ENCODE measurements around the gene VENTX.

Gene VENTX

GRCh38 chr10:133235932-133236331 lies 1.7 kb upstream of the VENTX start:
- TF ChIP-seq REST (IDR thresholded peaks at IDR 0.05; ENCODE audit: low read depth), result no peak
- no peak for TF ChIP-seq EGR1 (IDR thresholded peaks at IDR 0.05)
- no peak for TF ChIP-seq CEBPB (IDR thresholded peaks at IDR 0.05)

- TF ChIP-seq ZBTB7A (IDR thresholded peaks at IDR 0.05; ENCODE audit: low read depth) (no peak), NFIC (IDR thresholded peaks at IDR 0.05) (no peak), FOXM1 (IDR thresholded peaks at IDR 0.05; ENCODE audit: borderline replicate concordance, low read depth) (no peak), USF1 (IDR thresholded peaks at IDR 0.05) (no peak), CEBPB (IDR thresholded peaks at IDR 0.05) (no peak)
These were observed 1.0 kb upstream of the VENTX start for GRCh38 chr10:133236401-133237240.

- no peak for TF ChIP-seq MAX (IDR thresholded peaks at IDR 0.05)
- no peak for TF ChIP-seq TAF1 (IDR thresholded peaks at IDR 0.05; ENCODE audit: low read depth)
- 0 out of 2 replicates have a peak, but pooled peaks have one; percentile 21 for TF ChIP-seq ZBTB7A (IDR thresholded peaks at IDR 0.05; ENCODE audit: low read depth)
These were observed 441 bp upstream of the VENTX start for GRCh38 chr10:133237241-133237587.

GRCh38 chr10:133238466-133238804 lies 780 bp downstream of the VENTX start:
- TF ChIP-seq MAX (IDR thresholded peaks at IDR 0.05) (no peak), CEBPB (IDR thresholded peaks at IDR 0.05) (no peak), EP300 (IDR thresholded peaks at IDR 0.05; ENCODE audit: borderline replicate concordance) (no peak), NFIC (IDR thresholded peaks at IDR 0.05) (no peak), TAF1 (IDR thresholded peaks at IDR 0.05; ENCODE audit: low read depth) (no peak), FOXM1 (IDR thresholded peaks at IDR 0.05; ENCODE audit: borderline replicate concordance, low read depth) (no peak), RAD21 (IDR thresholded peaks at IDR 0.05; ENCODE audit: low read depth) (no peak), REST (IDR thresholded peaks at IDR 0.05; ENCODE audit: low read depth) (no peak), TEAD4 (IDR thresholded peaks at IDR 0.05) (no peak), TCF12 (IDR thresholded peaks at IDR 0.05; ENCODE audit: low read depth) (no peak), USF1 (IDR thresholded peaks at IDR 0.05) (no peak), EGR1 (IDR thresholded peaks at IDR 0.05) (no peak), ZBTB7A (IDR thresholded peaks at IDR 0.05; ENCODE audit: low read depth) (no peak)

- TF ChIP-seq CEBPB (IDR thresholded peaks at IDR 0.05) (no peak), FOXM1 (IDR thresholded peaks at IDR 0.05; ENCODE audit: borderline replicate concordance, low read depth) (no peak), CREB1 (IDR thresholded peaks at IDR 0.05; ENCODE audit: low read depth) (no peak), EP300 (IDR thresholded peaks at IDR 0.05; ENCODE audit: borderline replicate concordance) (no peak), NFIC (IDR thresholded peaks at IDR 0.05) (no peak), TCF12 (IDR thresholded peaks at IDR 0.05; ENCODE audit: low read depth) (no peak), EGR1 (IDR thresholded peaks at IDR 0.05) (no peak), TAF1 (IDR thresholded peaks at IDR 0.05; ENCODE audit: low read depth) (no peak), USF1 (IDR thresholded peaks at IDR 0.05) (no peak), MAX (IDR thresholded peaks at IDR 0.05) (no peak), REST (IDR thresholded peaks at IDR 0.05; ENCODE audit: low read depth) (no peak), YY1 (IDR thresholded peaks at IDR 0.05; ENCODE audit: low read depth) (no peak)
These were observed 2.3 kb downstream of the VENTX start for GRCh38 chr10:133239990-133240389.

All from Ishikawa (cell line).